Stimulated activated CD4-positive, alpha-beta T cell treated with anti-CD3 and anti-CD28 coated beads, Interleukin-4, amount 100 ng/mL, for 48 hours (primary cell): Measurements from ENCODE around the gene RAB30.

Experiments
- DNase-seq, 2 donors: peaks; one replicate each; pipeline ENCODE4 v3.0.0-alpha.2; 2020; ENCODE audit warnings: low read depth in 2 of 2

The RAB30 gene

DNA sequence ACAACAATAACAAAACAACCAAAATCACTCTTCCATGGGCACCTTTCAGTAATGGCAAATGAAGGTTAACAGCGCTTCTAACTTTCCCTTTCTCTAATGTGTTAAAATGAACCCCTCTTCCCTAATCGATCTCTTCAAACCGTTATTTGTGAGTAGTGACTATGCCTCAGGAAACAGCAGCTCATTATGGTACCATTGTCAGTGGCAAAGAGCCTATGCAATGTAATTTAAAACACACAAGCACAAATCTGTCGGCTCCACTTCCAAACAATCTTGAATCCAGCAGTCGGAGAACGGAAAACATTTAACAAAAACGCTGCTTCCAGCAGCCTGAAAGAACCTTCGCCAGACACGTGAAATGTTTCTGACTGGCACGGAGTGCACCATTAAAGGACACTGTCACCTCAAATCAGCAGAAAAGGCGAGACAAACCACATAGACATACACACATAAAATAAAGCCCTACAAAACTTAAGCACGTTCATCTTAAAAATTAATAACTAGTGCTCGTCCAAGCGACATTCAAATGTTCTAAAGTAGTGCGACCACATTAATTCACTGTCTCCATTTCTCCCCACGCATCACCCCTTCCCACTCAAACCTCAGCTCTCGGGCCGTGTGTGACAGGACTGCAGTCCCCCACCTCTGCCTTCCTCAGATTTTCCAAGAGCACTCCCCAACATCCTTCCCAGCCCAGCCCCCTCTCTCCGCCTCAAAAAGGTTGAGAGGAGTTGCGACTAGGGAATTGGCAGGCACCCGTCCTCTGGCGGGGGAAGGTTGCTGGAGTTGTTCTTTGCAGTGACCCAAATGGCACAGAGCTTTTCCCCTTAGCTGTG, 748 bp downstream of the RAB30 start:
- DNase-seq = no peak

DNA sequence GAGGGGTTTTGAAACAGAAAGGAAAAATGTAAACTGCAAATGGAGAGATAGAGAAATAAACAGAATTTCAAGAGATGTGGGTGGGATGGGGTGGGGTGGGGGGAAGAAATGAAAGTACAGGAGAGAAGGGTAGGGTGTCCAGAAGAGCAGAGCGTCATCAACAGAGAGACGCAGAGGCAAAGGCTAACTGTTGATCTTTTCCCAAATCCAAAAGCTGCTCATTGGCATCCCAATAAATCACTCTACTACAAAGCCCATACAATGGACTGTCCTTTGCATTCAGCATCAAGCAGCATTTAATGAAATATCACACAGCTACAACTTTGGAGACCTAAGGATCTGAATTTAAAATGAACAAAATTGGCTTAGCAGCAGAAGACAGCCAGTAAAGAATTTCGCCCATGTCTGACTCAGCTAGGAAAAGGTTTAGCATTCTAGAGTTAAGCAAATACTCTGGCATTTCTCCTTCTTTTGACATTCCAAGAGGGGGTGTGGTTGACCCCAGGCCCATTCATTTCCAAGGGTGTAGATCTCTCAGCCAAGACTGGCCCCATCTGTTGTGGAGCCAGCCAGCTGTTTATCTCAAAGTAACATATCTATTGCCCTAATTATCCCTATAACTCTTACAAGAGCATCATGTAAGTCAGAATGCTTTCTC, 1.5 kb downstream of the RAB30 start:
- no peak for DNase-seq

DNA sequence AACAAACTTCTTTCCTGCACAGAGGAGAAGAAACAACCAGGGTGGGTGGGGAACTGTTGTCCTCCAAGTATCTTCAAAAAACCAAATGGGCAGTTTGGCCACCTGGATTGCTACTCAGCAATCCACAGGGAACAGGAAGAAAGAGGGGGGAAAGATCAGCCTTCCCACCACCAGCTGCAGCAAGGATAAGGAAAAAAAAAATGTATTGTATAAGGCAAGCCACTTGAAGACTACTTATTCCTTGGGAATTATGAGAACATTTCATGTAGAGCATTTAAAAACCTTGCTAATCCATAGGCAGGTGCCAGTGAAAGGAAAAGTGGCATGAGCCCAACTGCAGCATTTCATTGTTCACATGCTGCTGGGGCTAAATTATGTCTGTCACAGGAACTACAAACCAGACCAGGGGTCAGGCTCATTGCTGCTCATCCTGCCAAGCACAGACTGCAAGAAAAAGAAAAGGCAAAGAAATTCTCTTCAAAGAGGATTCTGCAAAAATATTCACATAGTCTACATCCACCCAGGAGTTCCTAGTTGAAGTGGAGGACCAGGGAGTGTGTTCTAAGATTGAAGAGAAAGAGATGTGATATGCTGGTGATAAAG, 2.2 kb downstream of the RAB30 start:
- no peak for DNase-seq

DNA sequence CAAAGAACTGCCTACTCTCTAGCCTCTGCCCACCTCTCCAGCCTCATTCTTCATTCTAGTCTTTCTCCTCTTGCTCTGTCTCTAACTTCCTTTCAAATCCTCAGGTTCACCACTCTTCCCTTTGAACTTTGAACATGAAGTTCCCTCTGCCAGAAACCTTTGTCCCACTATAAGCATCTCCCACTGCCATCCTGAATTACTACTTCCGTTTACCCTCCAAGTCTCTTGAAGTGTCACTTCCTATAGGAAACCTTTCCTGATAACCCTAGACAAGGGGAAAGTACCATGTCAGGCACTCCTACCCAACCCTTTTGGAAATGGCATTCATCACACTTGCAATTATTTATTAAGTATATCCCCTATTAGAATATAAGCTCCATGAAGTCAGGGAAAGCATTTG, 3.1 kb downstream of the RAB30 start:
- DNase-seq = no peak

DNA sequence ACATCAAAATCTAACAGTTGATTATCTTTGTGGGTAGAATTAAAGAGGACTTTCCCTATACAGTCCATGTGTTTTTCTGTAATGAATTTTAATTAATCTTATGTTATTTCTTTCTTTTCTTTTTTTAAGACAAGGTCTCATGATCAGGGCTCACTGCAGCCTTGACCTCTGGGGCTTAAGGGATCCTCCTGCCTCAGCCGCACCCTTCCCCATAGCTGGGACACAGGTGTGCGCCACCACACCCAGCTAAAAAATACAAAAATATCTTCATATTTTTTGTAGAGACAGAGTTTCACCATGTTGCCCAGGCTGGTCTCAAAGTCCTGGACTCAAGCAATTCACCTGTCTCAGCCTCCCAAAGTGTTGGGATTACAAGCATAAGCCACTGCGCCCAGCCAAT, 7.7 kb downstream of the RAB30 start:
- DNase-seq = no peak

DNA sequence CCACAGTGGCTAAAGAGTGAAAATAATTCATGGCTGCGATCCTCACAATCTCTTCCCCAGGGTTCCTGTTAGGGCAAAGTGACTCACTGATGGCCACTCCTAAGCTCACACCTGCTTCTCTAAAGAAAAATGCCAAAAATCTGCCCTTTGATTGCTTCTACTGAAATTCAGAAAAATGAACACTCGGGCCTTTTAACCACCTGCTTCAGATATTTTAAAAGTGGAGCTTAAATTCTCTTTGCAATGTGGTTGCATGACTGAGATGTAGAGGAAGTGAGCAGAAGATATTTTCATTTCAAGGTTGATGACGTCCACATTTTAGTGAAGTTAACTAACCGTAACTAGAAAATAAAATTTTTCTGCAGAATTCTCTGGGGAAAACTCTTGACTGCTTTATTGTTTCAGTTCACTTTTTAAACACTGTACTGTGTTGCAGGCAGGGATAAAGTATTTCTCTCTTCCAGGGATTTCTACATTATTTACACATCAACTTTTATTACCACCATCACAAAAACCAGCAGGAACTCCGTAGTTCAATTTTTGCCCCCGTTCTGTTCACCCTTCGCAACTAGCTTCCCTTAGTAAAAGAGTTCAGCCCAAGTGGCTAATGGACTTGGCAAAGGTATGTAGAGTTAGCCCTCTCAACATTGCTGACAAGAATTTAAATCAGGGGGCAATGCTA, 8.5 kb downstream of the RAB30 start:
- DNase-seq = no peak

DNA sequence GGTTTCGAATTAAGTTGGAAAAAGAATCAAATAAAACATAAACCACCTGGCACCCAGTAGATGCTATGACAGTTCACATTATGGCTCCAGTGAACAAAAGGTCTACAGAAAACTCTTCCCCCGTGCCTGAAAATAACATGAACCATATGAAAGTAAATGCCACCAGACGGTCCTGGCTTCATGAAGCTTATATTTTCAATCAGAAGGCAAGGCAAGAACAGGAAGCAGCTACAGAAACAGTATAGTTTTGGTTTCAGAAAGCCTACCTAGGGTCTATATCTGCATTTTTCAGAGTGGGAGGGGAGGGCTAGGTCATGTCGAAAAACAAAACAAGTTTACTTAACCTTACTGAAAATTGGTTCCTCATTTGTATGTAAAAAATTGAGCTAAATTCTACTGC, 9.8 kb downstream of the RAB30 start:
- DNase-seq = no peak

DNA sequence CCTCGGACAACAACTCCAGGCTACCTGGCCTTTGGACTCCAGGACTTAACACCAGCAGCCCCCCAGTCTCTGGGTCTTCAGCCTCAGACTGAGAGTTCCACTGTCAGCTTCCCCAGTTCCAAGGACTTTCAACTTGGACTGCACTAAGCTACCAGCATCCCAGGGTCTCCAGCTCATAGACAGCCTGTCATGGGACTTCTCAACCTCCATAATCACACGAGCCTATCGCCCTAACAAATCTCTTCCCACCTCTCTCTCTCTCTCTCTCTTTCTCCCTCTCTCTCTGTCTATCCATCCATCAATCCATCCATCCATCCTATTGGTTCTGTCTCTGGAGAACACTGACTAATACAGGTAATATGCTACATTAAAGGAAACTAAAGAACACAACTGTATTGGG, 10.7 kb downstream of the RAB30 start:
- no peak for DNase-seq

DNA sequence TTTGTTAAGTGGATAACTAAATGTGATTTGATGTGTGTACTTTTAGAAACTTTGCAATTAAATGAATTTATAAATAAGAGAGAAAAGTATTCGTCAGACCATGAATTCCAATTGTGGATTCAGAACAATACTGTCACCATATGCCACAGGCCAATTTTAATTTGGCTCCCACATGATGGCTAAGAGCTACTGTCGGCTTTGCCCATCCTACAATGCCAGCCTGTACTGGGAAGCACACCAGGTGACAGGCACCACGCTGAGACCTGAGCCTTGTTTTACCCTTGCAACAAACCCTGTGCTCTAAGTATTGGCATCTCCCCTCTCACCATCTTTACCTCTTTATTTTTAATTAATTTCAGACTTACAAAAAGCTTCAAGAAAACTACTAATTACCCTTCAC, 14.0 kb downstream of the RAB30 start:
- no peak for DNase-seq

DNA sequence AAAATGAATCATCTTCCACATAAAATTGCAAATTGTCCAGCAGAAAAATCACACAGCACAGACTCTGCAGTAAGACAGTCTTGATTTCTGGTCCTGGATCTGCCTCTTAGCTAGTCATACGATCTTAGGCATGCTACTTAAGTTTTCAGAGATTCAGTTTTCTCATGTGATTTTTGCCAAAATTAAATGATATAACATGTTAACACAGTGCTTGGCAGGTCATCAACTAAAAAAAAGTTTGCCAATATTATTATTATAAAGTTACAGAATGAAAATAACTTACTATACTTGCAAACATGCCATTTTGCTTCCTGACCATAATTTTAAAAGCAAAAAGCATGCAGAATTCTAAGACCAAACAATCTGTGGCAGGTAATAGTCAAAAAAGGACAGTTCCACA, 15.1 kb downstream of the RAB30 start:
- DNase-seq = no peak

DNA sequence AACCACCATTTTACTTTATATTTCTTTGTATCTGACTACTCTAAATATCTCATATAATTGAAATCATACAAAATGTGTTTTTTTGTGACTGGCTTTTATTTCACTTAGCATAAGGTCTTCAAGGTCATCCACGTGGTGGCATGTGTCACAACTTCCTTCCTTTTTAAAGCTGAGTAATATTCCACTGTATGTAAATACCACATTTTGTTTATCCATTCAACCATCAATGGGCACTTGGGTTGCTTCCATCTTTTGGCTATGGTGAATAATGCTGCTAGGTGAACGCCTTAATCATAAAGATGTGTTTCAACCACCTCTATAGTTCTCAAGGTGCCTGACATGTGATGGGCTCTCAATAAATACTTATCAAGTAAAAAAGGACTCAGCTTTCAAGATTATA, 15.5 kb downstream of the RAB30 start:
- DNase-seq = no peak

DNA sequence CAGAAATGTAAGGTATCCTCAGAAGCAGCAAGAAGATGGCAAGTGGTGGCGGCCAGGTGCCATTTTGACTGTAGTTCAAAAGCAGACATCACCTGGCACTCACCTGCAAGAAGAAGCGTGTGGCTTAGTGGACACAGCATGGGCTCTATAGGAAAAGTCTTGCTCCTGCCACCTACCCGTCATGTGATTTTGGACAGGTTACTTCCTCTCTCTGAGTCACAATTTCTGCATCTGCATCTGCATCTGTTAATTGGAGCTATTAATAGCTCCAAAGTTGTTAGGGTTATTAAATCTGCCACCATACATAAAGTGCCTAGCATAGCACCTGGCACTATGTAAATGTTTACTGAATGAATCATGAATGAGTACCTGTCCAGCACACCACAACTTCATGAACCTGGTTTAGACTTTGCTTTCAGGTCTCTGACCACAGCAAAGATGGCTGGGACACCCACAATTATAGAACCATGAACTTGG, 16.8 kb downstream of the RAB30 start:
- no peak for DNase-seq

DNA sequence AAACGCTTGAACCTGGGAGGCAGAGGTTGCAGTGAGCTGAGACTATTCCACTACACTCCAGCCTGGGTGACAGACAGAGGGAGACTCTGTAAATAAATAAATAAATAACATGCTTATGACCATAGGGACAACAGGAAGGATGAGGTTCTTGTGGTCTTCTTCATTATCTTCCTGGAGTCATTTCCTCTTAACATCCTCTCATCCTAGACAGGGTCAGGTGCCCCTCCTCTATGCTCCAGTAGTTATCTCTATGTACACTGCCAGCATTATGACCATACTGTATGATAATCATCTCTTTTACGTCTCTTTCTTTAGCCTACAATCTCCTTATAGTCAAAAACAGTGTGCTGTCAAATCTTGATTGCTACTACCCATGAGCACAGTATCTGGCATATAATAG, 17.7 kb downstream of the RAB30 start:
- no peak for DNase-seq

DNA sequence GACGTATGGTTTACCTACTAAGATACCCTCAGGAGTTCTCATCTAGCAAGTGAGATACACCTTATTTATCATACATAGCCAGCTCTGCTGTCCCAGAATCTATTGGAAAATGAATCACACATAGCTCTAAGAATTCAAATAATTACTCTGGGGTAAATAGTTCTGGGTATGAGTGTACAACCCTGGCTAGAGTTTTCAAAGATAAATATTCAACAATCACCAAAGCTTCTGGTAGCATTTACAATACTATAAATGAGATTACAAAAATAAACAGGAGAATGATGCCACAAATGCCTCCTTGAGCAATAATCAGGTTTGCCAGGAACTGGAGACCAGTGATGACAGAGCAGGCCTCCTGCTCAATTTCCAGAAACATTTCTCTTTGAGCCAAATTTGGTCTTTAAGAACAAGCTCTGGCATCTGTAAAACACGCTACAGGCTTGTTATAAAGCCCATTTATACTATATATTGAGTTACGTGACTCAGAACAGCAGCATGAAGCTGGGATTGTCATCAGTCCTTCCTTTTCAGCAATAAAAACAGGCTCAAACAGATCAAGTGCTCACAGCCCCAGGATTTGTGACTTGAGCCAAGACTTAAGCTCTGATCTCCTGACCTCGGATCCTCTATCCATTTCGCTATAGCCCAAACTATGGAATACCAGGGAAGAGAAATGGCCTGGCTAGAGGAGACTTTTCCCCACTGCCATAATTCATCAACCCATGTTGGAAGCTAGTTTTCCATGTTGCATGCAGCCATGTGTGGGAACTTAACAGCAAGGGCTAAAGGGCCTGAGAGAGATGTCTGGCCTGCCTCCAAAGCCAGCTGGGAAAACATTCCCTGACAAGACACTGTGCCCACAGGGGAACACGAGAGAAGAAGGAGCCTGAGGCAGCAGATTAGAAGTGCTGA, 19.7 kb downstream of the RAB30 start:
- DNase-seq = no peak

DNA sequence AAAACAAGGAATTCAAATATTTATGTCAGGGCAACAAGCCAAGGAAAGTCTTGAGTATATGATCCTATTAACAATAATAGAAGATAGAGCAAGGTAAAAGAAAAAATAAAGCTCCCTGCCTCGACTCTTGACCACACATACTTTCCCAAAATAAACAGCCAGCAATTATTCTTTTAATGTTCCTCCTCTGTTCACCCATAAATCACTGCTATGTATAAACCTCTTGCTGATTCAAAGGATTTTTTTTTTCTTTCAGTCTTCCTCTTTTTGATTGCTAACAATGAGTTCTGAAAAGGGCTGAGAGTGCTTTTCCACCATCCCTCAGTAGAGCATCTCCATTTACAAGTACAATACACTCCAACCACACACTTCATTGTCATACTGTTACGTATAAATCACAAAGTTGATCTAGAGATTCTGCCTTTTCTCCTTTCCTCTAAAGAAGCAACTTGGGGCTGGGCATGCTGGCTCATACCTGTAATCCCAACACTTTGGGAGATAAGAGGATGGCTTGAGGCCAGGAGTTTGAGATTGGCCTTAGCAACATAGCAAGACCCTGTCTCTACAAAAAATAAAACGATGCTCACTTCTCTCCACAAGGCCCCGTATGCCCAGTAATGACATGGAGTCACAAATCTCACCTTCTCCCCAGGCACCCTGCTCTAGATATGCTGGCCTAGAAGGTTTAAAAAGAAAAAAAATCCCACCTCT, 24.0 kb downstream of the RAB30 start:
- DNase-seq = no peak

DNA sequence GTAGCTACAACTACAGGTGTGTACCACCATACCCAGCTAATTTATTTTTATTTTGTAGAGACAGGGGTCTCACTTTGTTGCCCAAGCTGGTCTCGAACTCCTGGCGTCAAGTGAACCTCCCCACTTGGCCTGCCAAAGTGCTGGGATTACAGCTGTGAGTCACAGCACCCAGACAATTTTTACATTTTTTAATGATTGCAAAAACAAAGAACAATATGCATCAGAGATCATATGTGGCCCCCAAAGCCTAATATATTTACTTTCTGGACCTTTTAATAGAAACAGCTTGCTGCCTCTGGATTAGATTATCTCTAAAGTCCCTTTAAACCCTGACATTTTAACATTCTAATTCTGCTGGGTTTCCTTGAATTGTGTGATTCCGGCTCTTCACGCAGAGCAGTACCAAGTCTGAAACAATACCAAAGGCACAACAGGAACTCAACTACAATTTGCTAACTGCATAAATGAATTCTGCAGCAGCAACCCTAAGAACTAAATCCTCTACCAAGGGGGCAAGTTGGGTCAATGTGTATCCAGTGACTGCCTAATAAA, 25.0 kb downstream of the RAB30 start:
- no peak for DNase-seq

DNA sequence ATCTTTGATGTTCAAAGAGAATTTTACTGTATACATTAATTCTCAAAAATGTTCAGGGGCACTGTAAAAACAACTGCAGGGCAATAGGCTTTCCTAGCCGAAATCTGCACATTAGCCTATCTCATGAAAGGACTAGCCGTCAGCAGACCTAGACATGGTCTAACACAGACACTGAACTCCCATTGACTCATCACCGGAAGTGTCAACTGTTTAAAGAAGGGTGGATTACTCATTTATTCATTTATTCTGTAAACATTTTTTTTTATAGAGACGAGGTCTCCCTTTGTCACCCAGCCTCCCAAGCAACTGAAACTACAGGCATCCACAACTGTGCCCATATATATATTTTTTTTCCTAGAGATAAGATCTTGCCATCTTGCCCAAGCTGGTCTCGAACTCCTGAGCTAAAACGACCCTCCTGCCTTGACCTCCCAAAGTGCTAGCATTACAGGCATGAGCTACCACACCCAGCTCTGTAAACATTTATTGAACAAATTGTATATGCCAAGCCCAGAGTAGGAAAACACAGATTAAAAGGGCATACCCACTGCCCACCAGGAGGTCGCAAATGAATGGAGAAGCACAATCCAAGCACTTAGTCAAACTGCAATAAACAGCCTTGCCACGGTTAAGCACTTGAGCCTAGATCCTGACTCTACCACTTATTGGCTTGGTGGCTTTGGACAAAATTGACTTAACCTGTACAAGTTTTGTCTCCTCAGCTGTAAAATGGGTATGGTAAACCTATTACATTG, 26.6 kb downstream of the RAB30 start:
- DNase-seq = no peak

DNA sequence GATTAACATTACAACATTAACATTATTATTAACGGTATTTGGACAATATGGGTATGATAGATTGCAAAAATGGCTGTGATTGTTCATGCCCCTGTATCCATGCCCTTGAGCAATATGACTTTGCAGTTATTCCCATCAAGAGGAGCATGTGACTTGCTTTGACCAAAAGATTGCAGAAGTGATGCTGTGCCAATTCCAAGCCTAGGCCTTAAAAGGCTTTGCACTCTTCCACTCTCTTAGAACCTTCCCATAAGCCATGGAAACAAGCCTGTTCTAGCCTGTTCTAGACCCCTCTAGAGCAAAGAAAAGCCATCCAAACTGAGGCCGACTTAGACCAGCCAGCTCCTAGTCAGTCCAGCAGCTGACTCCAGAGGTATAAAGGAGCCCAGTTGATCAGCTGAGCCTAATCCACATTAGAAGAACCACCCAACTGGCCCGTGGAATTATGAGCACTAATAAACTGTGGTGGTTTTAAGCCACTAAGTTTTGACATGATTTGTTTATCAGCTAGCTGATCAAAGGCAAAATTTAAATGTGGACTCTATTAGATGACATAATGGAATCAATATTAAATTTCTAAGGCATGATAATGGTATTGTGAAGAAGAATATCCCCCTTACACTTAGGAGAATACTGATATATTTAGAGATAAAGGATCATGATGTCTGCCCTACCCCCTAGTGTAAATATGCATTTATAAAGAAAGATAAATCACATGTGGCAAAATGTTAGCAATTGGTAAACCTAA, 28.6 kb downstream of the RAB30 start:
- DNase-seq = no peak

DNA sequence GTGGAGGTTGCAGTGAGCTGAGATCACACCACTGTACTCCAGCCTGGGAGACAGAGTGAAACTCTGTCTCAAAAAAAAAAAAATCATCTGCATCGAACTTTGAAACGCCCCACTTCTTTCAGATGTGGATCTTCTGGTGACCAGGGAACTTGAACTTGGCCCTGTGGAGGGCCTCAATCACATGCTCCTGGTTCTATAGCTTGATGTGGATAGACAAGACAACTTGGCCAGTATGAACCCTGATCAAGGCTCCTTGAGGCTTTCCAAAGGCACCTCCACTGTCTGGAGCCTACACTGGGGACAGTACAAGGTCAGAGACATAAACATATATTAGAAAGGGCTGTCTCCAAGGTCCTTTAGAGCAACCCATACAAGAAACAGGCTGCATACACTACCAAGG, 30.6 kb downstream of the RAB30 start:
- DNase-seq = no peak
